GM19328 (cell line): ENCODE results near the gene CNTN4.
"Not testable (repeated sequence)": the region's sequence is repeated elsewhere in the genome, so short reads cannot be mapped to it uniquely, and the experiment has no call there.

ENCODE experiments used
- ATAC-seq: cut with Tn5 transposase; IDR thresholded peaks from one replicate; pipeline ENCODE4 v1.9.1; 2021; ENCODE audit warnings: mild to moderate bottlenecking, moderate library complexity; ENCODE audit not compliant: unreplicated experiment

Gene CNTN4

DNA sequence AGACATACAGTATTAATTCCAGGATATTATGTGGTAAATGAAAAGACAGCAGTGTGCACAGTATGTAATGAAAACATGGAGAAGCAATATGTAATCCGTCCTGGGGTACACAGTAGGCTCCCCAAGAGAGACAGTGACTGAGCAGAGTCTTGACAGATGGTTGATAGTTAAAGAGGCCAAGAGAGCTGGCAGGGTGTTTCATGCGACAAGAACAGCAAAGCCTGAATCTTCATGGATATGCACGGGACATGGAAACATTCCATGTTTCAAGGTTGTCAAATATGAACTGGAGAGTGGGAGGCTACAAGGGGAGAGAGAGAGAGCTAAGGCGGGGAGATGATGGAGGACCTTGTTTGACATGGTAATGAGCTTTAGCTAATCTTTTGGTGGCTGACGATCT is 673.1 kb downstream of the CNTN4 start:
- ATAC-seq = no peak

DNA sequence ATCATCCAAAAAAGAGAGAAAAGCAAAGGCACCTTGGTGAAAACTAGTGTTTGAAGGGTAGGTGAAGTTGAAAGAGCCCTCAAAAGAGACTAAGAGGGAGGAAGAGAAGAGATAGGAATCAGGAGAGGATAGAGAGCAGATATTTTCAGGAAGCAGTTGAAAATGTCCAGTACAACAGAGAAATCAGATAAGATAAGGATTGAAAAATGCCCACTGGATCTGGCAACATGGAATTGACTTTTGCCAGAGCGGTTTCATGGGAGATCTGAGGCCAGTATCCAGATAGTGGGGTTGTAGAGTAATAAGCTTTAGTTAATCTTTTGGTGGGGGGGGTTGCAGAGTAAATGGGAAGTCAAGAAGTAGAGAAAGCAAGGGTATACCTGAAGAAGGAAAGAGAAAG is 674.1 kb downstream of the CNTN4 start:
- ATAC-seq = no peak

DNA sequence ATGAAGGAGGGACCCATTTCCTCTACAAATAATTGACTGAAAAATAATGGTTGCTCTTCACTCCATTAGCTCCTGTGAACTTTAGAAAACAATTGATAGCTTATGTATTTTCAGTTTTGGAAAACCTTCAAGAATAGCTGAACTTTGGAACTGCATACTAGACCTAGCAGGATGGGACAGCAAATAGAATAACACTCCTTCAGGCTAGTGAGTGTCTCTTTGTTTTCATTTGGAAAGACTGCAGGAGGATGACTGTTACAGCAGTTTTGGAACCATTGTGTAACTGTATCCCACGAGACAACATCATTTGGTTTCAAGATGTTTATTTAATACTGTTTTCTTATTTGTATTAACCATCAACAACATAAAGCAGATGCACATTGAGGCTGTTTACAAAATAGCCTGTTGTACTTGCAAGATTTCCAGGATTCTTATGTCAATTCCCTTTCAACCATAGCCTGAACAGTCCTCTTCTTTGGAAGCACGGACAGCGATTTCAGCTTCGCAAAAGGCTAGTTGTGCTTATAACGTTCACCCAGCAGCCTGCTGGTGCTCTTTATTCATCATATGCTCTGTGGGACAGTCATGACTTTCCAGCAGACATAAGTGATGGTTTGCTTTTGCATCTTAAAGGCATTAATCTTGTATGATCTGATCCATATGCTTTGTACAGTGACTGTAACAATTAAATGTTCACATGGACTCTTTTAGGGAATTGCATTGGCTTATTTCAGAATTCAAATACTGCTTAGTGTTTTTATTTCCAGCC is 676.0 kb downstream of the CNTN4 start:
- no peak for ATAC-seq

DNA sequence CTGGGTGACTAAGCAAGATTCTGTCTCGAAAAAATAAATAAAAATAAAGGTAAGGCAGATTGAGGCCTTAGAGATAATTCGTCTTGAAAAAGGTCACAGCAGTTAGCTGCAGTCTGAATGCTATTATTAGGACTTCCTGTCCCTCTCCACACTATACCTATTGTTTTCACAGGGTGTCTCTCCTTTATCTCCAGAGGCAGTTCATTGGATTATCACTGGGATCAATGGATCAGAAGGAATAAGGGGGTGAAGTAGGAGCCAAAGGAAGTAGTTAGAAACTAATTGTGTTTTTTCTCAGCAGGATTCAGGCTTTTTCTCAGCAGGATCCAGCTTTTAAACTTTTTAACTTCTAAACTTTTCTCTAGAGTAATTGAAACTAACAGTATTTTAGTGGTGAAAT is 684.6 kb downstream of the CNTN4 start:
- no peak for ATAC-seq

DNA sequence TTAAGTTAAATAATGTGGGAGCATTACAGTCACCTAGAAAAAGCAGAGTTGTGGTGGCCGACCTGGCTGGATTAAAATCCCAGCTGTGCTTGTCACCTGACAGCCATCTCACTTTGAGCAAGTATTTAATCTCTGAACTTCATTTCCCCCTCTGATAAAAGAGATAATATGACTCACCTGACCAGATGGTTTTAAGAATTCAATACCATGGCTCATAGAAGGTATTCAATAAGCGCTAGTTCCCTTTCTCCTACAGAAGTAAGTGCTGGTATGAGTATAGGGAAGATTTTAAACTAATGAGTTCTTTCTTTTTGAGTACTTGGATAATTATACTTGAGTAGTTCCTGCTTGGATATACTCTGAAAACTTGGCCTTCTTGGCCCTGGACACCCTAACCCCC is 686.0 kb downstream of the CNTN4 start:
- no peak for ATAC-seq

DNA sequence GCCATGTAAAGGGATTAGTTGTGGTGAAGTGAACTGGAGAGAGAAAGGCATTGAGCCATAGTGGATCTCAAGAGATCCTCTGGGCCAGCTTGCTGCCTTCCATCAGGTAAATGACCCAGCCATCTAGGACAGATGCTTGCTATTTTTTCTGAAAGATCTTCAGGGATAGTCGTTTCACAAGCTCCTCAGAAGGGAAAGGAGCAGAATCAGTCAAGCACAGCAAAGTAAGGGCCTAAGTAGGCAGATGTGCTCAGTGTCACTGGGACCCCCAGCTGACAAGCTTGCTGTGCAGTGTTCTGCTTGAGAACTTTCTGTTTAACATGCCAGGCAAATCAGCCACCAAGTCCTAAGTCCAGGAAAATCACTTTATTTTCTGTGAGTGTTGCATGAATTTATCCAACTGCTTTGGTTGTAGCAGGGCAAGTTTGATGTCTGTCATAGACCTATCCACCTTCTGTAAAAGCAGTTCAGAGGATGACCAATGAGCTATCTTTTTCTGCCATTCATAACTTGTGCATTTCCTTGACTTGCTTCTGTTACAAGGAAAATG is 691.7 kb downstream of the CNTN4 start:
- no peak for ATAC-seq

DNA sequence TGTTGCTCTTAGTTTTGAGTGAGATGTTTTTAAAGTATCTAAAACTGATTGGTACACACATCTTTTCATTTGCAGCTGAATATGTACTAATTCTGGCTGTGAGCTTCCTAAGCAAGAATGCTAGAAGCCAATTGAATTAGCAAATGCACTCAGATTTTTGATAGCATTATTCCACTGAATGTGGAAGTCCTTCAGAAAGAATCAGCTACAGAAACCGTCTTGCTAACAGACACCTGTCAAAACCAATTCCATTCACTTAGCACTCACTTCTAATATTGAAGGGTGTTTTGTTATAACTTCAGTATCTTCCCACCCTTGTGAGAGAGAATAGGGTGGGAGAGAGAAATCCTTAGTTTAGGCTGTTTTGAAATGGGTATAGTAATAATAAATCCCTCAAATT is 693.8 kb downstream of the CNTN4 start:
- ATAC-seq = no peak

DNA sequence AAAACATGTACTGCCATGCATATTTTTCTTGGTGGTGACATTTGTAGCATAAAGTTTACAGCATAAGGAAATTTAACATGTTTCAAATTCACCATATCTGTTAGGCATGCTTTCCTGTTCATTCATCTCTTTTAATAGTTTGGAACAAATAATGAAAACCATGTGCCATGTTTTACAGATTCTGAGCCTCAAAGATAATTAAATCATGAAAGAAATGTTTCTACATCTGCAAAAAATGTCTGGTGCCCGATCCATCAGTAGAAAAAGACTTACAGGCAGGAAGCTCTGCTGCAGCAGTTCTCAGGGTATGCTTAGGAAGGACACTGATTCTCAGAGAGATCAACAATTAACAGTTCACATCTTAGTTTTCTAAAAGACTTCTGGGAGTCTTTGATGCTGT is 695.3 kb downstream of the CNTN4 start:
- no peak for ATAC-seq

DNA sequence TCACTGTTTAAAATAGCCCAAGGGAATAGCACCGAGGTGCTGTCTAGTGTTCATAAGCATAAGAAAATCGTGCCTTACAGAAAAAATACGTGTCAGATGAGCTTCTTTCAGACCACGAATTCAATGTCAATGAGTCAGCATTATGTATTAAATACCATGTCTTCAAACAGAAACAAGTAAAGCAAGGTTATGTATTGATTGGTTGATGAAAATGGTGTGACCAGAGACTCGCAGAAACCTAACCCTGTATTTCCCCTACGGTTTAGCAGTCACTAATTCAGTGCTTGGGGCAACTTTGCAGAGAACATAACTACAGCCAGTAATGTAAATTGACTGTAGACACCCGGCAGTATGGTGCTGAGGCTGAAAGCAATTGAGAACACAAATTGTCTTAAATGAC is 703.8 kb downstream of the CNTN4 start:
- no peak for ATAC-seq

DNA sequence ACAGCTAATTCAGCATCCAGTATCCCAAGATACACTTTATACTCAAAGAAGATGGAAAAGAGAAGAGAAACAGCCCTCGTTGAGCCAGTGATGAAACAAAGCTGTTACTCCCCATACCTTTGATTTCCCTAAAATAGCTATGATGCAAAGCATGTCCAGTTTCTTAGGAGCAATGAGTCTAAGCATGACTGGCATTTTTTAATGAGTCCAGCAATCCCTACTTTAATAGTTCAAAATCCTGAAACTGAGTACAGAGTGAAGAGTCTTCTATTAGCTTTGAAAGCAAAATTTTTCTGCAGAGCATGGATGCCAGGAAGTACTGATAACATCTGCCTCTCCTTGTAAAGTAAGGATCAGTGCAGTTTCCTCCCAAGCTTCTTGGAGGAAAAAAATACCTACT is 708.8 kb downstream of the CNTN4 start:
- no peak for ATAC-seq

DNA sequence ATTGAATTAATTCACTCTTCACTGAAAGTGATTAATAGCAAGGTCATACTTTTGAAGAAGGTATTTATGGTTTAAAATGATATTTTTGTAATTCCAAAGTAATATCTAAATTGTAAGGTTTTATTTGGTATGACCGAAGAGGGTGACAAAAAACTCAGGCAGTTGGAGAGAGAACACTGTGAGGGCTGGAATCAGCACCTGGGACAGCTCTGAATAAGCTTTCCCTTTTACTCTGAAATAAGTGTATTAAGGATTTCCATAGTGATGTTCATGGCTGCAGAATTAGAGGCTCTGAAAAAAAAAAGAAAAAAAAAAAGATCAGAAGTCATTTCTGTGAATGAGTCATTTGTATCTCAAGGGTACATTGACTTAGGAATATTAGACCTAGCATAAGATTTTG is 712.1 kb downstream of the CNTN4 start:
- no peak for ATAC-seq

DNA sequence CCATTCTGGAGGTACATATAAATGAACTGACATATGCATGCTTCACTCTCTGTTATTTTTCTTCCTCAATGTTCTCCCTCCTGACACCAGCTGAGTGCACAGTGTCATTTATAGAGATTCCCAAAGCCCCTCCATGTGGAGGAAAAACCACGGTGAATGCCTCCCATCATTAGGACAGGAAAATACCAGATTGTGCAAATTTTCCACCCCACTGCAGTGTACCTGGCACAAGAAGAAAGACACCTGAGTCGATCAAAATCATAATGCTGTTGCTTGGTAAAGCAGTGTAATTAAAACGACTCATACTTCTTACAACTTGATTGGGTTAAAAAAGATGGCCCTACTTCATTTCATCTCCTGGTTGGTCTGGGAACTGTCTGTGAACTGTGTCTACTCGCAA is 720.9 kb downstream of the CNTN4 start:
- ATAC-seq = no peak

DNA sequence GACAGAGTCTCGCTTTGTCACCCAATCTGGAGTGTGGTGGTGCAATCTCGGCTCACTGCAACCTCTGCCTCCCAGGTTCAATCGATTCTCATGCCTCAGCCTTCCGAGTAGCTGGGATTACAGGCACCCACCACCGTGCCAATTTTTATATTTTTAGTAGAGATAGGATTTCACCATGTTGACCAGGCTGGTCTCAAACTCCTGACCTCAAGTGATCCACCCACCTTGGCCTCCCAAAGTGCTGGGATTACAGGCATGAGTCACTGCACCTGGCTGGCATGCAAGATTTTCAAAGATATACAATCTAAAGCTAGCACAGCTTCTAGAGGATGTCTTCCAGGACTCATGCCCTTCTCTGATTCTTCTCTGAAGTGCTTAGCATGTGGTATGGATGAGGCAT is 722.3 kb downstream of the CNTN4 start:
- ATAC-seq = not testable (repeated sequence)

DNA sequence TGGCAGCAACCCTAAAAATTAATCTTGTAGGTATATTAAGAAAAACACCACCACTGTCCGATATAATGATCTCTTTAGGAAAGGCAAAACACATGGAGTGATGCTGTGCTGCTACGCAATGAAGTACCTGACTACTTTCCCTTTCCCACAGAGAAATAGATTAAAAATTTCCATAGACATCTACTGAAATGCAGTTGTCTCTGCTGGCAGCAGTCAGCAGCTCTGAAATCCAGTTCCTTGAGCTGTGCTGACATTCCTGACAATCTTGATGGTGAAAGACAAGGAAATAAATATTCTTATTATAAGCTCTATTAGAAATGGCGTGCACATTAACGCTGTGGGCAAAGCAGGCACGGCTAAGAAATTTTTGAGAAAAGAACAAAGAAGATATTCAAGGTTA is 723.9 kb downstream of the CNTN4 start:
- no peak for ATAC-seq

DNA sequence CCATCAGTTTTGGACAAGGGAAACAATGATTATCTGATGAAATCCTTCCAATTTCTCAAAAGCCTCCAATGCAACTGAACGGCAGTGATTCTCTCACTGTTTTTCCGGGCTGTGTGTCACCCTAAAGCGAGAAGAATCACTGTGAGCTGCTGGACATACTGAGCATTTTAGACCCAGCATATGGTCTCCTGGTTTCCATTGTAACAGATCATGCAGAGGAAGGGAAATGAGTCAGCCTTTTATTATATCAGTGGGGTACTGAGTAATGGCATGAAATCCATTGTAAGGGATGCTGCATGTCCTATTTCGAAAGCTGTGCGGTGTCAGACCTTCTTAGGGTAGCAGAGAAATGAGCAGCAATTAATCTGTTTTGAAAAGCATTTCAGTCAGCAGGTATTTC is 724.4 kb downstream of the CNTN4 start:
- ATAC-seq = no peak

DNA sequence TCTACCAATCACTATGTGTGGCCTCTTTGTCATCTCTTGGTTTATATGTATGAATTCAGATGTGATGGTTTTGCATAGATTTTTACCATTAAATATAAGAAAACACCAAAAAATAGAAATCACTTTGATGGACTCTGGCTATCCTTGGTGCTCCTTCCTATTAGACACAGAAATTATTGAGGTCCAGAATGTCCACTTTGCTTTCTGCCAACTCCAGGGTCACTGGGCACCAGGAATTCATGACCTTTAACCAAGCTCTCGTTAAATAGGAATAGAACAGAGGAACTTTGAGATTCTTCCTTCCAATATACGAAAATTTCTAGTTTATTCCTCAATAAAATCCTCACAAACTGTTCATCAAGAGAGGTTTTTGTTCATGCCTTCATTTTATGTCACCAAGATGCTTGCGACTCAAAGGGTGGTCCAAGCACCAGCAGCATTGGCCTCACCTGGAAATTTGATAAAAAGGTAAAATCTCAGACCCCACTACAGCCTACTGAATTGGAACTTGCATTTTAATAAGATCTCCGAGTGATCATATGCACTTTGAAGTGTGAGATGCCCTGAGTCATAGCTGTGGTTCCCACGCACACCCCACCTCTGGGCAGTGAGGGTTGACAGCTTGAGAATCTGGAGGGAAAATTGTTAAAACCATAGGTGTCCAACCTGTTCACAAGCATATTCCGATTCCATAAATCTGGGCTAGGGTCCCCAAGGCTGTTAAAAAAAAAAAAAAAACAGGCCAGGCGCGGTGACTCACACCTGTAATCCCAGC is 725.0 kb downstream of the CNTN4 start:
- ATAC-seq = no peak

DNA sequence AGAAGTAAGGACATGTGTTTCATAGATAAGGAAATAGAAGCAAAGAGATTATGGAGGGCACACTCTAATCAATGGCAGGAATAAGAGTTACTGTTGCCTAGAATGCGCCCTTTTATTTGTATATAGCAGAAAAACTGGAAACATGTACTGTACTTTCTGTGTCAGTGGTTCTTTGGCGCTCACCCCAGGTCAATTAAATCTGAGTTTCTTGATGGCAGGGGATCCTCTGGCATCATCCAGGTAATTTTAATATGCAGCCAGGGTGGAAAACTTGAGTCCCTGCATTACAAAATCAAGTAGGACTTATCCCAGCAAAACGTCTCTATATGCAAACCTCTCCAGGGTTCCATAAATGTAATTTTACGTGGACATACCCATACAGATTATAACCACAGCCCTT is 727.4 kb downstream of the CNTN4 start:
- ATAC-seq = no peak

DNA sequence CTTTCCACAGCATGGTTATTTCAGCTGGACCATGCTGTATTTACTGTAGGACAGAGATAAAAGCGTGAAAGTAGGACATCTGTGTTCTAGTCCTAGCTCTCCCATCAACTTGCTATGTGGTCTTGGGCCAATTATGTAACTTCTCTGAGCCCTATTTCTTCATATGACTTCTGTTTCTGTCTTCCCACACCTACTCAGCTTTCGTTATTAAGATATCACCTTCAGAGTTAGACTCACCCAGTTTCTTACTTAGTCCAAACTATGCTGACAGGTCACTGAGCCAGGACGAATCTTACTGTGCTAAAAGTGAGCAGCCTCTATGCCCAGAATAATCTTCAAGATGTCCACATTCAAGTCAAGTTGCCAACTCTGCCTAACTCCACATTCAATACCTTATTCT is 727.8 kb downstream of the CNTN4 start:
- no peak for ATAC-seq

DNA sequence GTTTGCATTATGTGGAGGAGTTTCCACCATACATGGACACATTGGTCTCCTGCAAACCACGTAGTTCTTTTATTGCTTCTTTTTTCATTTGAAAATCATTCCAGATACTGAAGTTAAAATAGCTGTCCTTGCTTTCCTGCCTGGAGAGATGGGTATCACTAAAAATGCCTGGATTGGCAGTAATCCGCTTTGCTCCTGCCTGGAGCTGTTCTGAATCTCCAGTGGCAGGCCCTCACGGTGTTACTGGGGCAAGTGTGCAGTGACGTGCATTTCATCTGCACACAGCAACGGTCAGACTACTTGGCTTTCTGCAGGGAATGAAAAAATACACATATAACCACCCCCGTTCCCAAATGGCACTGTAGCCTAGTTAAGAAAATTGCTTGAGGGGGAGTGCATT is 738.6 kb downstream of the CNTN4 start:
- no peak for ATAC-seq

DNA sequence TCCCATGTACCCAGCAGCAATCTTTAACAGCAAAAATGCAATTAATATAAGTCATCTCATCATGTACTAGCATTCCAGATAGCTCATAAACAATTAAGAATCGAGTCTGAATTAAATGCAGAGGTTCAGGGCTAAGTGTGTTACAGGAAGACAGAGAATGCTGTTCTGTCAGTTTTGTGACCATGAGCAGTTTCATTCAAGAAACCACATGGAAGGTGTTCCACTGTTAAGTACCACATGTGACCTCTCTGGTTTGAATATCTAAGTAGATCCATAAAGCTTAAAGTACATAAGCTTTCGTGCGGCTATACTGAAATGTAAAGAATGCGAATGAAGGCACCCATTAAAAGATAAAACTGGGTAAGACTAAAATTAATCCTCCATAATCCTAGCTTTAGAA is 739.2 kb downstream of the CNTN4 start:
- no peak for ATAC-seq

DNA sequence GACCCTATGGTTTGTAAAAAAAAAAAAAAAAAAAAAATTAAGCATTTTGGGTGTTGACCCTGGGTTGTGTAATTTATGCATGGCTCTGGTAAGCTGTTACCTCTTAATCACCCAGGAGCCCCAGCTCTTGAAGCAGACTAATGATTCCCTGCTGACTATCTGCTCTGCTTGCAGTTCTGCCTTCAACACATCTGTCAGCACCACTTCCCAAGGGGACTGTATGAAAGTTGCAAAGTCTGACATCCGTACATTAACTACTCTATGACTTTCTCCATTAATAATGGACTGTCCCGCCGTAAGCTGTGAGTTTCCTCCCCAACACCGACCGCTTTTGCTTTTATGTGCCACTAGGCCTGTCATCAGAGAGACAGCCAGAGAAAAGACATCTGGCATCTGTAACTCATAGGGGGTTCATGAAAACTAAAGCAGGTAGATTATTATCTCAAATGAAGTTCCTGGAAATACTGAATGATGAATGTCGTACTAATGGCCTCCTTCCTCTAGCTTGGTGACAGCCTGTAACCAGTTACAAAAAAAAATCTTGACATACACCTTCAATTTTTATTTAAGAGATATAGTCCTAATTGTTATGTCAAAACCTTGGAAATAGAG is 740.0 kb downstream of the CNTN4 start:
- no peak for ATAC-seq

DNA sequence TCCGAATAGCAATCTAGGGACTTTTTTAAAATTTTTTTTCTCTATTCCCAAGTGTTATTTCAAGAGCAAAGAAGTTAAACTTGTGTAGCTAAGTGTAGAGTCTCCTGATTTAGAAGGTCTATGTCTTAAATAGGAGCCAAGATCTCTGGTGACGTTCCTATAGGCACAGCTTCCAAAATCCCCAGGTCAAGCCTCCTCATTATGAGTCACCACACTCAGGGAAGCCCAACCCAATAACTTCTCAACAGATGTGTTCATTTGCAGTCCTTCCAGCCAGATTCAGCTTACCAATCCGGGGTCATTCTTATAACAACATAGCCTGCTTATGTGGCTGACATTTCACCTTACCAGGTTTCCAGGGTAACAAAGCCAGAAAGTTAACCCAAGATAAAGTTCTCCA is 741.2 kb downstream of the CNTN4 start:
- ATAC-seq = no peak
